NB4 (cell line): Measurements from ENCODE around the gene SMOC2.

ENCODE experiments used
- CTCF ChIP-seq: IDR thresholded peaks from one replicate; pipeline ENCODE4 v1.5.1; 2012; ENCODE audit warnings: low read depth, low read length
- MYC ChIP-seq: IDR thresholded peaks from 2 replicates; pipeline ENCODE4 v1.6.1; 2011; ENCODE audit warnings: low read depth, low read length
- POLR2A ChIP-seq: IDR thresholded peaks from 2 replicates; pipeline ENCODE4 v1.6.1; 2011; ENCODE audit warnings: mild to moderate bottlenecking; ENCODE audit not compliant: insufficient read length; ENCODE audit errors: extremely low read depth

DNA sequence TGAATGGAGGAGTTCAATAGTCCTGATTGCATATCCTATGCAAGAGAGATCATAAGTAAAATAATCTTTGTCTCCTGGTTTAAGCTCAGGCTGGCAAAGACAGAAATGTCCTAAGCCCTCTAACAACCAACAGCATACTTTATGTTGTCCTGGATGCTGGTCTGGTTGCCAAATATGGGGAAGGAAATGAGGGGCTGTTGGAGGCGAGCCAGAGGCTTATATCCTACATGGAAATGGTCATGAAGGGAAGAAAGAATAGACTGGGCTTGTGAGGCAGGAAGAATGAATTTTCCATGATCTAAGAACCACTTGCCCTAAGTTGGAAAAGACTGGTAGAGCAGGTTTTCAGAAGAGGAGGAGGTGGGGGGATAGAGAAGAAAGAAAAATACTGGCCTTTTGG lies 237.1 kb downstream of the SMOC2 start:
- TF ChIP-seq POLR2A = no peak
- TF ChIP-seq CTCF = no peak
- no peak for TF ChIP-seq MYC
